ENCODE data around the gene CPNE7. TPM values are rescaled to one million over a fixed set of nuclear protein-coding genes. Genes with fewer than 3 reads are reported as not detected.
A peak's percentile ranks its signal among the peaks of the same experiment; 100 is the strongest.

Gene CPNE7
- total and polyA plus RNA-seq, 2 of the 13 experiments (the other 11 are each of a cell fraction or from before 2014, with no cell fraction given), result 0.59 TPM; not detected in 1

GRCh38 chr16:89556750-89557689, 18.5 kb upstream of the CPNE7 start (continued):
- TF ChIP-seq PATZ1 (CRISPR knock-in tag; IDR thresholded peaks at IDR 0.05), result peak; percentile 39; the same call in 1 of the 2 replicates
- no peak for TF ChIP-seq KLF15 (CRISPR knock-in tag; IDR thresholded peaks at IDR 0.05; ENCODE audit: borderline replicate concordance)
- TF ChIP-seq ZNF3 (CRISPR knock-in tag; IDR thresholded peaks at IDR 0.05), result no peak
- TF ChIP-seq ONECUT2 (CRISPR knock-in tag; IDR thresholded peaks at IDR 0.05), result no peak
- TF ChIP-seq HNRNPLL (IDR thresholded peaks at IDR 0.05; ENCODE audit: low read depth, low read length, poor library complexity, severe bottlenecking), result no peak
- peak; percentile 28; the same call in 1 of the 2 replicates for TF ChIP-seq PRDM10 (CRISPR knock-in tag; IDR thresholded peaks at IDR 0.05; ENCODE audit: low read depth)
- 0 out of 2 replicates have a peak, but pooled peaks have one; percentile 34 for TF ChIP-seq ZNF589 (CRISPR knock-in tag; conservative IDR thresholded peaks at IDR 0.05)
- TF ChIP-seq SMC3 (IDR thresholded peaks at IDR 0.05; ENCODE audit: low read length), result peak; percentile 73
- TF ChIP-seq ZSCAN20 (CRISPR knock-in tag; IDR thresholded peaks at IDR 0.05; ENCODE audit: borderline replicate concordance), result 0 out of 2 replicates have a peak, but pooled peaks have one; percentile 22
- TF ChIP-seq ARNT2 (CRISPR knock-in tag; IDR thresholded peaks at IDR 0.05; ENCODE audit: low read depth), result peak; percentile 72; the same call in 1 of the 2 replicates
- TF ChIP-seq SATB2 (CRISPR knock-in tag; IDR thresholded peaks at IDR 0.05), result no peak
- TF ChIP-seq CBFB (CRISPR knock-in tag; IDR thresholded peaks at IDR 0.05), result 0 out of 2 replicates have a peak, but pooled peaks have one; percentile 20
- 0 out of 2 replicates have a peak, but pooled peaks have one; percentile 22 for TF ChIP-seq ZNF329 (CRISPR knock-in tag; IDR thresholded peaks at IDR 0.05; ENCODE audit: low read depth)
- TF ChIP-seq RCOR2 (CRISPR knock-in tag; IDR thresholded peaks at IDR 0.05), result no peak
- TF ChIP-seq ZMYM4 (CRISPR knock-in tag; IDR thresholded peaks at IDR 0.05), result peak; percentile 15; the same call in 1 of the 2 replicates
- TF ChIP-seq NPAS2 (CRISPR knock-in tag; IDR thresholded peaks at IDR 0.05; ENCODE audit: borderline replicate concordance), result no peak
- TF ChIP-seq MAFK (conservative IDR thresholded peaks at IDR 0.05 in 1 of 2, IDR thresholded peaks at IDR 0.05 in 1 of 2; ENCODE audit: low read length in 2 of 2), result 0 out of 4 replicates have a peak, but pooled peaks of 1 of the 2 experiments have one; percentile 10
- TF ChIP-seq ZBTB1 (CRISPR knock-in tag; IDR thresholded peaks at IDR 0.05; ENCODE audit: borderline replicate concordance), result no peak
- TF ChIP-seq MBD4 (IDR thresholded peaks at IDR 0.05; ENCODE audit: borderline replicate concordance, low read length), result no peak
- TF ChIP-seq ZNF563 (CRISPR knock-in tag; IDR thresholded peaks at IDR 0.05), result no peak

Measured in HepG2 (cell line).